Ecto neural progenitor cell (in vitro differentiated cells): Measurements from ENCODE around the gene BICD1.

Experiments used
- DNase-seq: peaks from one replicate; pipeline ENCODE4 v3.0.0-alpha.2; 2018; ENCODE audit warnings: low spot score

Gene BICD1

DNA sequence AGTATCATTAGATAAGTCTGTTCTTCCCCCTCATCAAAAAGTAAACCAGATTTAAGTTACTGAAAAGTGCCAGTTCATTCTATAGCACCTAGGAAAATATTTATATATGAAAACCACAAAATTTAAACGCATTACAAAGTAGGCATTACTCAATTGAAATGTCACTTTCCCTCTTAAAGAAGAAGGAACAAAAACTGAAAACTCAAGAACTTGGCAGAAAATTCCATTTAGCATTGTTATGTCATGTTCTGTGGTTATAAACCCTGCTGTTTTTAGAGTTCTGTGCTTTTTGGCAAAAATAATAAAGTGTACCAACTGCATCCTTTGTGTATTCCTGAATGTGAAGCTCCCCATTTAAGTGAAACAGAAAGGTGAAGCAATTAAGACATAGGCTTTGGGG, 296.3 kb downstream of the BICD1 start:
- DNase-seq: no peak

DNA sequence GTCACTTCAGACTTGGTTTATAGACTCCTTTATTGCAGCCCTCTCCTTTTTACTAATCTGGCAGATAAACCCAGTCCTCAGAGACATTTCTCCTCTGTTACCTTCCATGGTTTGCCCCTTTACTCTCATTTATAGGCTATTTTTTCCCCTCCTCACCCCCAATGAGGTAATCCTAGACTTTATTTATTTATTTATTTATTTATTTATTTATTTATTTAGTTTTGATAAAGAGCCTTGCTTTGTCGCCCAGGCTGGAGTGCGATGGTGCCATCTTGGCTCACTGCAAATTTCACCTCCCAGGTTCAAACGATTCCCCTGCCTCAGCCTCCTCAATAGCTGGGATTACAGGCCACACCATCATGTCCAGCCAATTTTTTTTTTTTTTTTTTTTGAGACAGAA, 301.1 kb downstream of the BICD1 start:
- no peak for DNase-seq

DNA sequence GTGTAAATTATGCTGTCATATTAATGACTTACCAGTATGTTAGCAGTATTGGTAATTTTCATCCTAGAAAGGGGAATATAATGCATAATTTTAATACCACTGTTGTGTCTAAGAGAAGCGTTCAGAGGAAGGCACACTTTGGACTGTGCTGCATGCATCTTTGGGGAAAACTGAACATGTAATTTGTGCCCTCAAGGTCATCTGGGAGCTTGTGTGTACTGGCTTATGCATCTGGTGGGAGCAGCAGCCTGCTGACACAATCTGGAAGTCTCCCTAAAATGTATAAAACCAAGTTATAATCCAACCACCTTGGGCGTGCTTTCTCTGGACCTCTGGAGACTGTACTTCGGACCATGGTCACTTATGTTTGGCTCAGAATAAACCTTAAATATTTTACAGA, 306.8 kb downstream of the BICD1 start:
- DNase-seq: no peak

DNA sequence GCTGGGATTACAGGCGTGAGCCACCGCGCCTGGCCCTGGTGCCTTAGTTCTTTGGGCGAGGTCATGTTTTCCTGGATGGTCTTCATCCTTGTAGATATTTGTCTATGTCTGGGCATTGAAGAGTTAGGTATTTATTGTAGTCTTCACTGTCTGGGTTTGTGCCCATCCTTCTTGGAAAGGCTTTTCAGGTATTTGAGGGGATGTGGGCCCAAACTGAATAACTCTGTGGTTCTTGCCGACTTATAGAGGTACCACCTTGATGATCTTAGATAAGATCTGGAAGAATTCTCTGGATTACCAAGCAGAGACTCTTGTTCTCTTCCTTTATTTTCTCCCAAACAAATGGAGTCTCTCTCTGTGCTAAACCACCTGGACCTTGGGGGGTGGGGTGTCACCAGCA, 311.6 kb downstream of the BICD1 start:
- DNase-seq: no peak

DNA sequence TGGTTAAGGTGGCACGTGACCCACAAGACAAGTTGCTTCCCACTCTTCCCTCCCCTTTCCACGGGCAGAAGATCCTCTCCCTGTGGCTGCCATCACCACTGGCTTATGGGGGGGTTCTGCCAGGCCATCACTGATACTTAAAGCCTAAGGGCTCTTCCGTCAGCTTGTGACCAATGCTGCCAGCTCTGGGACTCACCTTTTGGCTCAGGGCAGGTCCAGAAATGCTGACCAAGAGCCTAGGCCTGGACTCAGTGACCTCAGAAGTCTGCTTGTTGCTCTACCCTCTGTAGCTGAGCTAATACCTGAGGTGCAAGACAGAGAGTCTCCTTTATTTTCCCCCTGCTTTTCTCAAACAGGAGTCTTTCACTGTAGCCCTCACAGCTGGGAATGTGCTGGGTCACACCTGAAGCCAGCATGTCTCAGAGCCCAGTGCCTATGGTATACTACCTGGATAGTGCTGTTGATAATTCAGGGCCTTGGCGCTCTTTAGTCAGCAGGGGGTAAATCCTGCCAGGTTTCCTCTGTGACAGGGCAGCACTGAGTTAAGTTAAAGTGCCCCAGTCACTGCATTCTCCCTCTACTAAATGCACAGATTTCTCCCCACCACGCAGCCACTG, 312.4 kb downstream of the BICD1 start:
- DNase-seq: no peak

DNA sequence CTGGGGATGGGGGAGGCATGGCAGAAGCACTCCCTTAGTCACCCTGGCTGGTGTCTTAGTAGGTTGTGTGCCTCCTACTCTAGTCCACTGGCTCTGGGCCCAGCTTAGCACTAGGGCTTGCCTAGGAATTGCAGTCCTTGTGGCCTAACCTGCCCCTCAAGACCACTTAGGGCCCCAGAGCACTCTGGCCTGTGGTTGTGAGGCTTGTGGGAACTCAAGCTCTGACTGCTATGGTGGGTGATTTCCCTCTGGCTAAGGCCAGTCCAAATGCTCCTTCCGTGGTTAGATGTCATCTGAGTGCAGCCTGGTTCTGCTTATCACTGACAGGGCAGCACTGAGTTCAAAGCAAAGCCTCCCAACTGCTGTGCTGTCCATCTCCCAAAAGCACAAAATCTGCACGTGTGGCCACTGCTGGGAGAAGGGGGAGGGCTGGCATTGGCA, 312.9 kb downstream of the BICD1 start:
- no peak for DNase-seq

DNA sequence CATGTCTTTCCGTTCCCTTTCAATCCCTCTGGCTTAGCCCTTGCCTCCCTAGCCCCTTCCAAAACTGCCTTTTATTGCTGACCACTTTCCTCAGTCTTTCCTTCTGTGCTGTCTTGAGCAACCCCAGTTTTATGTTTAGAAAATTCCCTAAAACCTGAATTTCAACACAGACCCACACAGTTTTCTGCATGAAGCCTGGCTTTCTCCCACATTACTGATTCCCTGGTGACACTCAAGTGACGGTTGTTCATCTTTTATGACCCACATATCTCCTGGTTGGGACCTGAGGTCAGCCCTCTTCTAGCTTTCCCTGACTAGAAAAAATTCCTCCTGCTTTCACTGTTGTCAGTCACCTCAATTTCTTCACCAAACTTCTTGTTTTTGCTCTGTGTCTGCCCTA, 313.7 kb downstream of the BICD1 start:
- no peak for DNase-seq

DNA sequence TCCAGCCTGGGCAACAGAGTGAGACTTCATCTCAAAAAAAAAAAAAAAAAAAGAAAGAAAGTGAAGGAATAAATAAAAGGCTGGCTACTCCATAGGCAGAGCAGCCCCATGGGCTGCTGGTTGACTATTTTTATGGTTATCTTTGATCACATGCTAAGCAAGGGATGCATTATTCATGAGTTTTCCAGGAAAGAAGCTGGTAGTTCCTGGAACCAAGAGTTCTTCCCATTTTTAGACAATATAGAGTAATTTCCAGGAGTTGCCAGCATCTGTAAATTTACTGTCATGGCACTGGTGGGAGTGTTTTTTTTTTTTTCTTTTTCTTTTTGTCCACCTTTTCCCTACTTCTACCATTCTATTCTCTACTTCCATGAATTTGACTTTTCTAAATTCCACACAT, 316.9 kb downstream of the BICD1 start:
- DNase-seq: no peak

DNA sequence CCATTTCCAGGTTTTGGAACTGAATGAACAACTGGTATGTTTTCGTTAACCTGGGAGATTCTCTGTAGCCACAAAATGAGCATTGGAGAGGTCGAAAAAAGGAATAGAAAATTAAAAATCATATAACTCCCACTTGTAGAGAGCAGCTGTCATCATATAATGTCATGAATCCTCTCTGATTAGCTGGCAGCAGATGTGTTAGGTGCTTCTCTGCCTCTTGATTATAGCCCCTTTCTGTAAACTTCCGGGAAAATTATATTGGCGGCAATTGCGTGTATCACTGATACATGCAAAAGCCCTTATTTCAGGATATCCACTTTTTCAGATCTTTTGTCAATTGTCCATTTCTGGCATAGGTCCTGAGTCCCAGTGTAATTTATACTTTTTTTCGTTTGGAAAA, 324.4 kb downstream of the BICD1 start:
- DNase-seq: no peak
